Endodermal cell (in vitro differentiated cells): ENCODE data around the gene MCL1. TPM values are rescaled to one million over a fixed set of nuclear protein-coding genes. Genes with fewer than 3 reads are reported as not detected.

ENCODE experiments used
- DNase-seq: peaks from one replicate; pipeline ENCODE4 v3.0.0-alpha.2; 2017
- H3K27ac ChIP-seq: 2 replicates; pipeline ENCODE4 v1.5.1; 2013; ENCODE audit warnings: mild to moderate bottlenecking, low read depth, low read length, moderate library complexity
- H3K27me3 ChIP-seq: 2 replicates; pipeline ENCODE4 v1.6.1; 2013; ENCODE audit warnings: mild to moderate bottlenecking, low read length, moderate library complexity; ENCODE audit not compliant: insufficient read depth, control insufficient read depth, poor library complexity, severe bottlenecking
- H3K36me3 ChIP-seq: 2 replicates; pipeline ENCODE4 v1.7.0; 2013; ENCODE audit warnings: mild to moderate bottlenecking, low read length, moderate library complexity; ENCODE audit not compliant: control insufficient read depth, insufficient read depth
- H3K4me1 ChIP-seq: one replicate; pipeline ENCODE4 v1.7.0; 2013; ENCODE audit warnings: low read length; ENCODE audit not compliant: control insufficient read depth, insufficient read depth
- H3K4me3 ChIP-seq: 2 replicates; pipeline ENCODE4 v1.5.1; 2013; ENCODE audit warnings: mild to moderate bottlenecking, low read length, moderate library complexity
- H3K9ac ChIP-seq: 2 replicates; pipeline ENCODE4 v1.6.1; 2013; ENCODE audit warnings: mild to moderate bottlenecking, low read length, moderate library complexity; ENCODE audit not compliant: poor library complexity, severe bottlenecking; ENCODE audit errors: extremely low read depth
- H3K9me3 ChIP-seq: 2 replicates; pipeline ENCODE4 v1.6.1; 2013; ENCODE audit warnings: mild to moderate bottlenecking, low read length, moderate library complexity; ENCODE audit not compliant: control insufficient read depth
- H3K27ac Mint-ChIP-seq: 2 replicates; pipeline ENCODE4 v1.8.0; 2020; ENCODE audit warnings: mixed read lengths
- H3K27me3 Mint-ChIP-seq: 2 replicates; pipeline ENCODE4 v1.8.0; 2021; ENCODE audit warnings: mild to moderate bottlenecking, mixed read lengths; ENCODE audit not compliant: insufficient read depth
- H3K36me3 Mint-ChIP-seq: 2 replicates; pipeline ENCODE4 v1.8.0; 2020; ENCODE audit warnings: low read depth, mixed read lengths
- H3K4me1 Mint-ChIP-seq: 2 replicates; pipeline ENCODE4 v1.8.0; 2020; ENCODE audit warnings: mixed read lengths
- H3K4me3 Mint-ChIP-seq: 2 replicates; pipeline ENCODE4 v1.8.0; 2020; ENCODE audit warnings: mild to moderate bottlenecking, moderate library complexity, mixed read lengths
- H3K9me3 Mint-ChIP-seq: 2 replicates; pipeline ENCODE4 v1.8.0; 2020; ENCODE audit warnings: mild to moderate bottlenecking, mixed read lengths
- WGBS, 2 experiments: methylation state at CpG; one replicate each; pipeline versions ENCODE4 v1.1.5 to v1.1.7; 2013; ENCODE audit warnings: missing lambda C conversion rate in 2 of 2, mixed read lengths in 1 of 2; ENCODE audit not compliant: insufficient coverage in 1 of 2, insufficient read length in 1 of 2; 5-methylcytosine and 5-hydroxymethylcytosine counted together
- total RNA-seq, 2 donors: library from RNA; stranded (reverse); fragmentation: NEBNext Ultra II Directional in 1 of 2; extraction: Animal tissue kit (Norgen Biotek cat#: 25700) in 1 of 2; gene quantifications; 2 replicates in 1 of 2; 3 replicates in 1 of 2; pipeline ENCODE4 v1.2.1, GENCODE V29; 2021
- TF ChIP-seq, protein P1 (sequence below): fragments of 200-600 bp; sonication (generic); conservative IDR thresholded peaks from 2 replicates; pipeline ENCODE4 v1.5.0; 2021; ENCODE audit warnings: antibody characterized with exemption, mild to moderate bottlenecking

MCL1 gene
- total RNA-seq, 2 donors from 2014 or later, result 133 to 173 TPM

DNA sequence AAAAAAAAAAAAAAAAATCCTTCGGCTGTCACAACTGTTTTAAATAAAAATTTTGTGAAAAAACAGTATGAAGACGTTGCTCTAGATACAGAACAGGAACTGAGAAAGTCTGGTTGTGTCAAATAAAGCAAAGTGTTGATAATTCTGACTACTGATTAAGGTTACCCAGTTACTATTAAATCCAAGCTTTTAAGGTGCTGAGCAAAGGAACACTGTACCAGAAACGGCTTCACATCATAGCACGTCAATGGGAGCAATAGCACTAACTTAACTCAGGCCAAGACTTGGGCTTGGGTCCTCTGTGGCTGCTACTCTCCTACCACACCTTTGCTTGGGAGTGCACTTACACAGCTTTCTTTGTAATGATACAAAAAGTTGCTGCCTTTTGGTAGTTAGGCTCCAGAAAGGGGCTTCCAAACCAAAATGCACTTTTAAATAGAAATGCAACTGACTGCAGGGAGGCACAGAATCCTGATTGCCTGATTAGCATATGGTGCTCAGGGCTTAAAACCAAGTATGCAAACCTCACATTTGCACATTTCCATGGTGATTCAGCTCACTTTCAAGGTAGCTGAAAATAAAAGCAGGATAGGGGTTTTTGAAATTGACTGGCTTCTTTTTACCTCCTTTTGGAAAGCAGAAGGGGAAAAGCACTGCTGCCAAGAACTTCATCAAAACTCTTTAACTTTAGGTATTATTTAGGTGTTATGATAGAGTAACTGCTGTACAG, 6.3 kb downstream of the MCL1 start:
- DNase-seq, result peak; percentile 58
- peaks cover 71% of the 10 kb centered on the region for H3K36me3 ChIP-seq

GRCh38 chr1:150568594-150568966, 10.8 kb downstream of the MCL1 start:
- Mint-ChIP-seq H3K4me1 (peaks cover 40% of the 10 kb centered on the region), H3K27me3 (no peaks in the 10 kb centered on the region), H3K27ac (peak overlapping the region; percentile 95), H3K36me3 (peaks cover 35% of the 10 kb centered on the region), H3K9me3 (no peaks in the 10 kb centered on the region), H3K4me3 (peak overlapping the region; percentile 45)
- peak overlapping the region; percentile 99 for H3K27ac ChIP-seq
- H3K4me1 ChIP-seq, result peaks cover 4% of the 10 kb centered on the region
- H3K36me3 ChIP-seq, result peaks cover 28% of the 10 kb centered on the region
- no peak for DNase-seq
- peak overlapping the region; percentile 64 for H3K4me3 ChIP-seq
- peak overlapping the region; percentile 52 for H3K9ac ChIP-seq
- H3K27me3 ChIP-seq, result no peaks in the 10 kb centered on the region
- no peaks in the 10 kb centered on the region for H3K9me3 ChIP-seq
- TF ChIP-seq, protein P1, sequence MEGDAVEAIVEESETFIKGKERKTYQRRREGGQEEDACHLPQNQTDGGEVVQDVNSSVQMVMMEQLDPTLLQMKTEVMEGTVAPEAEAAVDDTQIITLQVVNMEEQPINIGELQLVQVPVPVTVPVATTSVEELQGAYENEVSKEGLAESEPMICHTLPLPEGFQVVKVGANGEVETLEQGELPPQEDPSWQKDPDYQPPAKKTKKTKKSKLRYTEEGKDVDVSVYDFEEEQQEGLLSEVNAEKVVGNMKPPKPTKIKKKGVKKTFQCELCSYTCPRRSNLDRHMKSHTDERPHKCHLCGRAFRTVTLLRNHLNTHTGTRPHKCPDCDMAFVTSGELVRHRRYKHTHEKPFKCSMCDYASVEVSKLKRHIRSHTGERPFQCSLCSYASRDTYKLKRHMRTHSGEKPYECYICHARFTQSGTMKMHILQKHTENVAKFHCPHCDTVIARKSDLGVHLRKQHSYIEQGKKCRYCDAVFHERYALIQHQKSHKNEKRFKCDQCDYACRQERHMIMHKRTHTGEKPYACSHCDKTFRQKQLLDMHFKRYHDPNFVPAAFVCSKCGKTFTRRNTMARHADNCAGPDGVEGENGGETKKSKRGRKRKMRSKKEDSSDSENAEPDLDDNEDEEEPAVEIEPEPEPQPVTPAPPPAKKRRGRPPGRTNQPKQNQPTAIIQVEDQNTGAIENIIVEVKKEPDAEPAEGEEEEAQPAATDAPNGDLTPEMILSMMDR, result no peak

More for the DNA sequence above, 6.3 kb downstream of the MCL1 start:
- Mint-ChIP-seq H3K27ac (peak overlapping the region; percentile 68), H3K27me3 (no peaks in the 10 kb centered on the region), H3K36me3 (peaks cover 77% of the 10 kb centered on the region), H3K4me3 (peak overlapping the region; percentile 31), H3K9me3 (no peaks in the 10 kb centered on the region), H3K4me1 (peaks cover 43% of the 10 kb centered on the region)
- H3K9me3 ChIP-seq, result no peaks in the 10 kb centered on the region
- TF ChIP-seq, protein P1, result no peak
- no peak overlapping the region for H3K9ac ChIP-seq
- H3K4me1 ChIP-seq, result peaks cover 11% of the 10 kb centered on the region
- no peak overlapping the region for H3K4me3 ChIP-seq
- no peaks in the 10 kb centered on the region for H3K27me3 ChIP-seq
- WGBS, 2 experiments, result 92 to 93% methylated on average over 4 of the region's 4 CpGs
- no peak overlapping the region for H3K27ac ChIP-seq

DNA sequence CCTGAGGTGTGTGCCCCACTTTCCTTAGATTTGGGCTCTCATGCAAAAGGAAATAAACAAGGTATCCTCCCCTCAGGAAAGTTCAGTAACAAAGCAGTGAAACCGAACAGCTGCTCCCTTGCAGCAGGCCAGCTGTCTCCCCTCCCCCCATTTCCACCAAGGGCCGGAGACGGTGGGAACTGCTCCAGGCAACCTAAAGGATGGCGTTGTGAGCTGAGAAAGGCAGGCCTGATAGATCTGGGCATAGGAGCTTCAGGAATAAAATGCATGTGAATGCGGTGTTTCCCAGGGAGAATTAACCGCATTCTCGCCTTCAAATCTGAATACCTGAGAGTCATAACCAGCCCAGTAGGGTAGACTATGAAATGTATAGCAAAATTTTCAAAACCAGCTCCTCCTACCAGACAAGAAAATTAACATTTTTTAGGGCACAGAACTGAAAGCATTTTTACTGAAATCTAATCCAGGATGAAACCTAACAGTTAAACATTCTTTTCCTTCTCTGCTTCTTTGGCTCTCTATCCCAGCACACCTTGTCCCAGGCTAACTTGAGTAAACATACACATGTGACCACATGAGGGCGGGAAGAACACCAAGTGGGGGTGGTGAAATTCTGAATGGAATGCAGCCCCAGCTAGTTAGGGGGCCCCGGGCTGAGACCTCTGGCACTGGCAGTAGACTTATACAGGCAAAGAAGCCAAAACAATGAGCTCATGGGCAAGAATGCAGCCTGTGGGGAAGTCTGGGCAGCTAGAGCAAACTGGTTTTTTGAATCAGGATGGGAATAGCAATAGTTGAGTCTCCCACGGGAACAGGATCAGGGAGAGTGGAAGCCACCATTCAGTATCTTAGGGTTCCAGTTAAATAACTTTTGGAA, 11.5 kb downstream of the MCL1 start:
- peak overlapping the region; percentile 64 for H3K4me3 ChIP-seq
- Mint-ChIP-seq H3K27ac (peak overlapping the region; percentile 95), H3K36me3 (peaks cover 29% of the 10 kb centered on the region), H3K9me3 (no peaks in the 10 kb centered on the region), H3K4me1 (peaks cover 46% of the 10 kb centered on the region), H3K4me3 (peak overlapping the region; percentile 45), H3K27me3 (no peaks in the 10 kb centered on the region)
- H3K27ac ChIP-seq, result peak overlapping the region; percentile 99
- TF ChIP-seq, protein P1, result no peak
- H3K4me1 ChIP-seq, result peaks cover 7% of the 10 kb centered on the region
- WGBS, 2 experiments, result 10 to 22% methylated on average over 1 to 10 of the region's 10 CpGs
- no peaks in the 10 kb centered on the region for H3K27me3 ChIP-seq
- H3K36me3 ChIP-seq, result peaks cover 21% of the 10 kb centered on the region
- H3K9me3 ChIP-seq, result no peaks in the 10 kb centered on the region
- peak; percentile 96 for DNase-seq
- H3K9ac ChIP-seq, result peak overlapping the region; percentile 52
